Stomach (tissue), 9 donors: ENCODE results near the gene WBP1. TPM values are rescaled to one million over a fixed set of nuclear protein-coding genes. Genes with fewer than 3 reads are reported as not detected.

Source experiments
- DNase-seq, 2 donors: peaks; one replicate each; pipeline versions ENCODE4 v3.0.0 to v3.0.0-alpha.2; 2013 to 2019
- H3K27ac ChIP-seq, 5 donors: fragments of 200-600 bp in 4 of 5; sonication (generic) in 4 of 5; one replicate each; pipeline ENCODE4 v1.5.1; 2013 to 2019; ENCODE audit warnings: mild to moderate bottlenecking in 1 of 5, moderate library complexity in 1 of 5
- H3K27me3 ChIP-seq, 3 donors: fragments of 200-600 bp; sonication (generic); one replicate each; pipeline ENCODE4 v1.5.1; 2017 to 2019; ENCODE audit warnings: mixed run types in 1 of 3
- H3K36me3 ChIP-seq, 4 donors: fragments of 200-600 bp; sonication (generic); 1 replicate in 3 of 4; 2 replicates in 1 of 4; pipeline ENCODE4 v1.5.1; 2016 to 2019
- H3K4me1 ChIP-seq, 4 donors: fragments of 200-600 bp; sonication (generic); one replicate each; pipeline ENCODE4 v1.5.1; 2016 to 2019
- H3K4me3 ChIP-seq, 4 donors: fragments of 200-600 bp; sonication (generic) in 3 of 4; one replicate each; pipeline ENCODE4 v1.5.1; 2016 to 2019; ENCODE audit warnings: mild to moderate bottlenecking in 1 of 4
- H3K9me3 ChIP-seq, 4 donors: fragments of 200-600 bp; sonication (generic); one replicate each; pipeline ENCODE4 v1.5.1; 2016 to 2019
- EP300 ChIP-seq: sonication (generic); formaldehyde crosslinking; IDR thresholded peaks from one replicate; pipeline ENCODE4 v1.6.1; 2017; ENCODE audit warnings: antibody characterized with exemption
- POLR2A ChIP-seq, 4 donors: fragments of 450-650 bp; IDR thresholded peaks; one replicate each; pipeline ENCODE4 v1.6.1; 2016; ENCODE audit warnings: antibody characterized with exemption in 4 of 4, control low read depth in 2 of 4, mild to moderate bottlenecking in 1 of 4, moderate library complexity in 1 of 4
- POLR2AphosphoS5 ChIP-seq, 3 donors: sonication (generic); formaldehyde crosslinking; IDR thresholded peaks; one replicate each; pipeline ENCODE4 v1.6.1; 2016; ENCODE audit warnings: antibody characterized with exemption in 3 of 3
- WGBS, 5 donors: extraction: QIAGEN DNeasy Blood & Tissue Kit in 3 of 5; methylation state at CpG; one replicate each; pipeline versions ENCODE4 v1.1.5 to v1.1.7; 2013 to 2018; 5-methylcytosine and 5-hydroxymethylcytosine counted together
- intact Hi-C: fragments of 100-400 bp; cut with DNase I; formaldehyde crosslinking; loops from one replicate; pipeline ENCODE4 v1.15.1; 2023; ENCODE audit warnings: low total_unique reads
- polyA plus RNA-seq, 3 donors: library from polyadenylated mRNA; stranded (reverse); fragments of 200-250 nt; gene quantifications; one replicate each; pipeline ENCODE4 v1.2.3, GENCODE V29; 2013
- total RNA-seq, 5 donors: library from RNA; depleted of rRNA; stranded (reverse); fragments of >200 nt; gene quantifications; one replicate each; pipeline versions ENCODE4 v1.1.0 to v1.2.3, GENCODE V29; 2014 to 2016
- TF ChIP-seq, protein P1 (sequence below), 7 experiments: fragments of 450-650 bp in 4 of 7; fragments of 200-600 bp in 3 of 7; sonication (generic) in 3 of 7; IDR thresholded peaks; one replicate each; pipeline ENCODE4 v1.5.1; 2016 to 2019; ENCODE audit warnings: antibody characterized with exemption in 7 of 7, control low read depth in 2 of 7, mild to moderate bottlenecking in 1 of 7
- donor health status: healthy with polysubstance abuse.
- donor health status: Bipolar disorder and iron deficiency.
- donor health status: healthy.

WBP1 gene
- total and polyA plus RNA-seq, 8 donors, result 1.8 to 82.4 (median 49.3) TPM

- H3K36me3 ChIP-seq, result no peaks in the 10 kb centered on the region
- 77 to 91% (median 84%) methylated on average over 3 of the region's 3 CpGs for WGBS, 5 donors
- intact Hi-C loops, result no loop called here
- peaks cover 6 to 12% (median 10%) of the 10 kb centered on the region in 4 donors for H3K4me1 ChIP-seq
- no peak overlapping the region for H3K27ac ChIP-seq
- TF ChIP-seq EP300, result no peak
- no peak for TF ChIP-seq POLR2A (IDR thresholded peaks at IDR 0.05)
- TF ChIP-seq, protein P1, sequence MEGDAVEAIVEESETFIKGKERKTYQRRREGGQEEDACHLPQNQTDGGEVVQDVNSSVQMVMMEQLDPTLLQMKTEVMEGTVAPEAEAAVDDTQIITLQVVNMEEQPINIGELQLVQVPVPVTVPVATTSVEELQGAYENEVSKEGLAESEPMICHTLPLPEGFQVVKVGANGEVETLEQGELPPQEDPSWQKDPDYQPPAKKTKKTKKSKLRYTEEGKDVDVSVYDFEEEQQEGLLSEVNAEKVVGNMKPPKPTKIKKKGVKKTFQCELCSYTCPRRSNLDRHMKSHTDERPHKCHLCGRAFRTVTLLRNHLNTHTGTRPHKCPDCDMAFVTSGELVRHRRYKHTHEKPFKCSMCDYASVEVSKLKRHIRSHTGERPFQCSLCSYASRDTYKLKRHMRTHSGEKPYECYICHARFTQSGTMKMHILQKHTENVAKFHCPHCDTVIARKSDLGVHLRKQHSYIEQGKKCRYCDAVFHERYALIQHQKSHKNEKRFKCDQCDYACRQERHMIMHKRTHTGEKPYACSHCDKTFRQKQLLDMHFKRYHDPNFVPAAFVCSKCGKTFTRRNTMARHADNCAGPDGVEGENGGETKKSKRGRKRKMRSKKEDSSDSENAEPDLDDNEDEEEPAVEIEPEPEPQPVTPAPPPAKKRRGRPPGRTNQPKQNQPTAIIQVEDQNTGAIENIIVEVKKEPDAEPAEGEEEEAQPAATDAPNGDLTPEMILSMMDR (IDR thresholded peaks at IDR 0.05), result no peak
- no peak for TF ChIP-seq POLR2AphosphoS5 (IDR thresholded peaks at IDR 0.05)
- no peak overlapping the region for H3K4me3 ChIP-seq
- peaks cover 0 to 7% (median 0%) of the 10 kb centered on the region in 3 donors for H3K27me3 ChIP-seq
- no peaks in the 10 kb centered on the region for H3K9me3 ChIP-seq
- DNase-seq, result no peak
These were observed 7.6 kb upstream of the WBP1 start for GRCh38 chr2:74450570-74451190.

DNA sequence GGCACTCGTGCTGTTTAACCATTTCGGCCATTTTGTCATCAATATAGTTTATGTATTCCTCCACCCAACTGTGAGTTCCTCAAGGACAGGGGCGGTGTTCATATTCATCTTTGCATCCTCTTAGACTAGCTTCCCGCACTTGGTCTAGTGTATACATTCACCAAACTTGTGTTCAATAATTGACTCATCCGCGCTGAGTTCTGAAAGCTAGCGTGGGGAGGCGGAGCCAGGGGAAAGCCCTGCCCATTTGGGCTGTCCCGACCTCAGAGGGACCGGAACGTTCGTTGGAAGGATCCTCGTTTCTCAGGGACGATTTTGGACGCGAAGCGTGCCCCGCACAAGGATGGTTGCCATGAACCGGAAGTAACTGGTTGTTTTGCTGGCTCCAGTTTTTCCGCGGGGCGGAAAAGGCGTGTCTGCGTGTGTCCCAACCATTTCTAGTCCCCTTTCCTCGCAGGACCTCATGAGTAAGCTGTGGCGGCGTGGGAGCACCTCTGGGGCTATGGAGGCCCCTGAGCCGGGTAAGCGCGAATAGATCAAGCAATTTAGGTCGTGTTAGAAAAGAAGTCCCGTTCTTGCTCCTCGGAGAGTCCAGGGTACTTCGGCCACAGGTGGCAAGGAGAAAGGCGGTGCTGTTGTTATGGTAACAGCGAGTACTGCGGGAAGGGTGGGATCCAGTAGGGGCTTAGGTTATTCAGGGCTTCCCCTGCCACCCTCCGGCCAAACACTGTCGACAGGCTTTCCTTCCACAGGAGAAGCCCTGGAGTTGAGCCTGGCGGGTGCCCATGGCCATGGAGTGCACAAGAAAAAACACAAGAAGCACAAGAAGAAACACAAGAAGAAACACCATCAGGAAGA is 3.4 kb upstream of the WBP1 start, which contains the start of gene INO80B:
INO80B (plus strand) TSS at position 434 of the 858 bp plus-strand sequence; CDS start at position 464, 30 bp downstream.
- intact Hi-C loops, result no loop called here
- Histone ChIP-seq H3K27ac (peak within 1 kb of the TSS; percentile 21 to 82 (median 79)), H3K9me3 (no peaks in the 10 kb centered on the region), H3K4me1 (peaks cover 37 to 45% (median 41%) of the 10 kb centered on the region in 4 donors), H3K4me3 (peak within 1 kb of the TSS; percentile 68 to 90 (median 80)), H3K36me3 (no peaks in the 10 kb centered on the region), H3K27me3 (peaks cover 0 to 7% (median 0%) of the 10 kb centered on the region in 3 donors)
- TF ChIP-seq POLR2AphosphoS5 (IDR thresholded peaks at IDR 0.05) (peak; percentile 80 to 99 (median 93)), POLR2A (IDR thresholded peaks at IDR 0.05) (no peak), EP300 (no peak)
- TF ChIP-seq, protein P1 (IDR thresholded peaks at IDR 0.05), result peak in 1 of 7 experiments; percentile 18
- peak; percentile 97 to 99 for DNase-seq
- 0 to 2% (median 1%) methylated on average over 36 to 40 of the region's 40 CpGs for WGBS, 5 donors

GRCh38 chr2:74457129-74457548 is 1.1 kb upstream of the WBP1 start:
- Histone ChIP-seq H3K9me3 (no peaks in the 10 kb centered on the region), H3K4me3 (peak overlapping the region; percentile 67 to 81 (median 72)), H3K36me3 (peaks cover 5 to 16% (median 14%) of the 10 kb centered on the region in 4 donors), H3K27ac (peak overlapping the region; percentile 93 to 99 (median 97)), H3K27me3 (no peaks in the 10 kb centered on the region), H3K4me1 (peaks cover 37 to 49% (median 41%) of the 10 kb centered on the region in 4 donors)
- 0 to 3% (median 1%) methylated on average over 11 to 27 of the region's 27 CpGs for WGBS, 5 donors
- intact Hi-C loops, result no loop called here
- no peak for DNase-seq
- TF ChIP-seq EP300 (no peak), POLR2A (IDR thresholded peaks at IDR 0.05) (no peak), POLR2AphosphoS5 (IDR thresholded peaks at IDR 0.05) (no peak)
- TF ChIP-seq, protein P1 (IDR thresholded peaks at IDR 0.05), result no peak

- H3K27me3 ChIP-seq, result no peaks in the 10 kb centered on the region
- peak overlapping the region; percentile 93 to 99 (median 97) for H3K27ac ChIP-seq
- peak overlapping the region; percentile 67 to 81 (median 72) for H3K4me3 ChIP-seq
- TF ChIP-seq POLR2AphosphoS5 (IDR thresholded peaks at IDR 0.05), result peak in 2 of 3 donors; percentile 66 to 85
- TF ChIP-seq POLR2A (IDR thresholded peaks at IDR 0.05), result peak in 2 of 4 donors; percentile 66 to 71
- TF ChIP-seq, protein P1 (IDR thresholded peaks at IDR 0.05), result no peak
- TF ChIP-seq EP300, result no peak
- peaks cover 5 to 21% (median 19%) of the 10 kb centered on the region in 4 donors for H3K36me3 ChIP-seq
- H3K4me1 ChIP-seq, result peaks cover 37 to 50% (median 41%) of the 10 kb centered on the region in 4 donors
- intact Hi-C loops, result no loop called here
- H3K9me3 ChIP-seq, result no peaks in the 10 kb centered on the region
- WGBS, 5 donors, result 0 to 1% (median 1%) methylated on average over 14 to 46 of the region's 46 CpGs
- peak; percentile 74 to 92 for DNase-seq
These were observed 598 bp upstream of the WBP1 start for GRCh38 chr2:74457549-74458131.
